NCI-H526 (cell line): ENCODE data around the gene MGRN1.

Source experiments
- DNase-seq, 2 experiments: peaks; one replicate each; lab custom pipeline; 2025; lab: John Stamatoyannopoulos, UW

MGRN1 gene

GRCh38 chr16:4652561-4652960, 27.9 kb downstream of the MGRN1 start:
- DNase-seq, result no peak

- no peak for DNase-seq
Observed at GRCh38 chr16:4654011-4654963, 29.7 kb downstream of the MGRN1 start.

- DNase-seq, result no peak
Observed at GRCh38 chr16:4654964-4655590, 30.5 kb downstream of the MGRN1 start.

- no peak for DNase-seq
Observed at GRCh38 chr16:4655801-4656200, 31.2 kb downstream of the MGRN1 start.

- DNase-seq, result no peak
Observed at GRCh38 chr16:4656221-4656620, 31.6 kb downstream of the MGRN1 start.

- DNase-seq, result no peak
Observed at GRCh38 chr16:4656695-4657686, 32.4 kb downstream of the MGRN1 start.

- DNase-seq, result no peak
Observed at GRCh38 chr16:4659363-4660353, 35.0 kb downstream of the MGRN1 start.

- DNase-seq, result no peak
Observed at GRCh38 chr16:4660454-4661007, 35.9 kb downstream of the MGRN1 start.

GRCh38 chr16:4661661-4662060, 37.0 kb downstream of the MGRN1 start:
- no peak for DNase-seq

GRCh38 chr16:4663465-4663776, 38.8 kb downstream of the MGRN1 start:
- DNase-seq, result no peak

- no peak for DNase-seq
Observed at GRCh38 chr16:4663777-4664465, 39.3 kb downstream of the MGRN1 start.

- DNase-seq, result no peak
Observed at GRCh38 chr16:4664538-4665418, 40.2 kb downstream of the MGRN1 start.

- no peak for DNase-seq
Observed at GRCh38 chr16:4666537-4667202, 42.0 kb downstream of the MGRN1 start.

GRCh38 chr16:4667203-4667963, 42.8 kb downstream of the MGRN1 start:
- no peak for DNase-seq

GRCh38 chr16:4668313-4668960, 43.8 kb downstream of the MGRN1 start:
- no peak for DNase-seq

GRCh38 chr16:4673387-4674046, 48.9 kb downstream of the MGRN1 start:
- DNase-seq, result no peak
